Muscle layer of duodenum (tissue), 2 donors: ENCODE results near the gene ZNF341.

Experiments
- H3K27ac ChIP-seq: one replicate; pipeline ENCODE4 v1.7.0; 2013; ENCODE audit warnings: mild to moderate bottlenecking, low read length
- H3K27me3 ChIP-seq: one replicate; pipeline ENCODE4 v1.7.0; 2013; ENCODE audit warnings: low read depth, mild to moderate bottlenecking, control low read depth, low read length
- H3K36me3 ChIP-seq, 2 donors: one replicate each; pipeline ENCODE4 v1.7.0; 2013; ENCODE audit warnings: low read length in 2 of 2, control low read depth in 1 of 2, mild to moderate bottlenecking in 1 of 2; ENCODE audit not compliant: insufficient read depth in 2 of 2, control insufficient read depth in 1 of 2
- H3K4me1 ChIP-seq, 2 donors: one replicate each; pipeline ENCODE4 v1.7.0; 2013; ENCODE audit warnings: low read length in 2 of 2, mild to moderate bottlenecking in 2 of 2, control low read depth in 1 of 2, moderate library complexity in 1 of 2; ENCODE audit not compliant: insufficient read depth in 2 of 2, control insufficient read depth in 1 of 2
- H3K4me3 ChIP-seq, 2 donors: one replicate each; pipeline ENCODE4 v1.7.0; 2013; ENCODE audit warnings: low read length in 2 of 2, low read depth in 1 of 2, mild to moderate bottlenecking in 1 of 2
- H3K9me3 ChIP-seq, 2 donors: one replicate each; pipeline ENCODE4 v1.7.0; 2013; ENCODE audit warnings: low read length in 2 of 2, control low read depth in 1 of 2, mild to moderate bottlenecking in 1 of 2; ENCODE audit not compliant: control insufficient read depth in 1 of 2
- donor health status: healthy.

The ZNF341 gene

GRCh38 chr20:33808388-33808787 is 76.6 kb downstream of the ZNF341 start:
- no peaks in the 10 kb centered on the region for H3K9me3 ChIP-seq
- H3K27me3 ChIP-seq = no peaks in the 10 kb centered on the region
- H3K36me3 ChIP-seq = peaks cover 0 to 12% of the 10 kb centered on the region in 2 donors
- H3K4me3 ChIP-seq = no peak overlapping the region
- peaks cover 10 to 22% of the 10 kb centered on the region in 2 donors for H3K4me1 ChIP-seq
- H3K27ac ChIP-seq = no peak overlapping the region

GRCh38 chr20:33810259-33810658 is 78.5 kb downstream of the ZNF341 start:
- Histone ChIP-seq H3K27ac (no peak overlapping the region), H3K36me3 (peaks cover 0 to 12% of the 10 kb centered on the region in 2 donors), H3K27me3 (no peaks in the 10 kb centered on the region), H3K4me3 (no peak overlapping the region), H3K4me1 (peaks cover 20 to 35% of the 10 kb centered on the region in 2 donors), H3K9me3 (no peaks in the 10 kb centered on the region)

- H3K36me3 ChIP-seq = peaks cover 5 to 12% of the 10 kb centered on the region in 2 donors
- H3K27ac ChIP-seq = peak within 1 kb of the TSS; percentile 99
- no peaks in the 10 kb centered on the region for H3K9me3 ChIP-seq
- peaks cover 20 to 42% of the 10 kb centered on the region in 2 donors for H3K4me1 ChIP-seq
- no peaks in the 10 kb centered on the region for H3K27me3 ChIP-seq
- H3K4me3 ChIP-seq = peak within 1 kb of the TSS; percentile 83 to 95
Observed at GRCh38 chr20:33810885-33811775, 79.3 kb downstream of the ZNF341 start, which contains the start of gene CHMP4B. Gene CHMP4B (plus strand): TSS chr20:33811348. CDS start chr20:33811469, 121 bp downstream.

- Histone ChIP-seq H3K27ac (peak overlapping the region; percentile 99), H3K4me1 (peaks cover 20 to 44% of the 10 kb centered on the region in 2 donors), H3K36me3 (peaks cover 5 to 12% of the 10 kb centered on the region in 2 donors), H3K9me3 (no peaks in the 10 kb centered on the region), H3K4me3 (peak overlapping the region; percentile 83 to 95), H3K27me3 (no peaks in the 10 kb centered on the region)
Observed at GRCh38 chr20:33811776-33812151, 80.0 kb downstream of the ZNF341 start.

DNA sequence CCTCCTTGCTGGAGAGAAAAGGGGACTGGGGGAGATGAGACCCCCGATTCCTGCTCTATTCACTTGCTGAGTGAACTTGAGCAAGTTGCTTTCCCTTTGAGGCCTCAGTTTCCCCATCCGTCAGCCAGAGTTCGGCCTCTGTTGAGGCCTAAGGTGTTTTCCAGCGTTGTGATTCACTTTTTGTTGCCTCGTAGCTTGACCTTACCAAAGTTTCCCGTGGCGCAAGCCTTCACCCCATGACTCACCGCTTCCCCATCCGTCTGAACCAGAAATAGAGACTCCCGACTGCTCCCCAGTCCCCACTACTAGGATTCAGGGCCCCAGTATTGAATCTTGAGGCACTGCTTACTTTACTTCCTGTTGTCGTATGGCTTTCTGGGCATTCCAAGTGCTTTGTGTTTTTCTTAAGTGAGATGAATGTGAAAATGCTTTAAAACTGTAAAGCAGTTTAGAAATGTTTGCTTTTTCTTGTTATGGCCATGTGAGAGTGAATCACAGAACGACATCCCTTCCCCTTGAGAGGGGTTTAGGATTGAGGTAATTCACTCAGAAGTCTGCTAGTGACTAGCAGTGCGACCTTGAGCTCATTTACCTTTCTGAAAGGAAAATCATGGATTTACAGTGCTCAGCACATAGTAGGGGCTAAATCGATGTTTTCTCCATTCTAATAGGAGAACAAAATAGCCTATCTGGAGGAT is 80.5 kb downstream of the ZNF341 start:
- peaks cover 5 to 12% of the 10 kb centered on the region in 2 donors for H3K36me3 ChIP-seq
- H3K4me3 ChIP-seq = peak overlapping the region; percentile 83 to 95
- H3K27ac ChIP-seq = peak overlapping the region; percentile 99
- H3K27me3 ChIP-seq = no peaks in the 10 kb centered on the region
- H3K9me3 ChIP-seq = no peaks in the 10 kb centered on the region
- peaks cover 20 to 49% of the 10 kb centered on the region in 2 donors for H3K4me1 ChIP-seq

DNA sequence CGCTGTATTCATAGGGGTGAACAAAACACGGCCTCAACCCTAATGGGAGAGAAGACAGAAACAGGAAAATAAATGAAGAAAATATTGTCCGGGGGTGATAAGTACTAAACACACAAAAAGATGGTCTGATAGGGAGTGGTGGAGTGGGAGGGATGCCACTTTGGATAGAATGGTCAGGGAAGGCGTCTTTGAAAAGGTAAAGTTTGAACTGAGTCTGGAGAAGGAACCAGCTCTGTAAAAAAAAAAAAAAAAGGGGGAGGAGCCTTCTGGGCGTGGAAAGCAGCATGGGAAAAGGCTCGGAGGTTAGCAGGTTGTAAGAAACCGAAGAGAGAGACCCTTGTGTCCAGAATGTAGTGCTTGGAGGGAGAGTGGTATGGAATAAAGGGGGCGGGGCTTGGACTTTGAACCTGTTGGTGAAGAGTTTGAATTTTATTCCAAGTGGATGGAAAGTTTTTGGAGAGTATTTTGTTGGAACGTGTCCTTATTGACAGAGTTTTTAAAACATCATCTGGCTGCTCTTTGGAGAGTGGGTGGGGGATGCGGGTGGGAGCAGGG is 81.2 kb downstream of the ZNF341 start:
- peak overlapping the region; percentile 83 to 95 for H3K4me3 ChIP-seq
- peaks cover 24 to 56% of the 10 kb centered on the region in 2 donors for H3K4me1 ChIP-seq
- H3K27ac ChIP-seq = peak overlapping the region; percentile 99
- H3K36me3 ChIP-seq = peaks cover 5 to 12% of the 10 kb centered on the region in 2 donors
- no peaks in the 10 kb centered on the region for H3K9me3 ChIP-seq
- no peaks in the 10 kb centered on the region for H3K27me3 ChIP-seq

GRCh38 chr20:33814238-33814712 is 82.5 kb downstream of the ZNF341 start:
- H3K27ac ChIP-seq = no peak overlapping the region

GRCh38 chr20:33815671-33816070 is 83.9 kb downstream of the ZNF341 start:
- peaks cover 23 to 75% of the 10 kb centered on the region in 2 donors for H3K4me1 ChIP-seq
- H3K36me3 ChIP-seq = peaks cover 5 to 12% of the 10 kb centered on the region in 2 donors
- no peaks in the 10 kb centered on the region for H3K9me3 ChIP-seq
- no peak overlapping the region for H3K4me3 ChIP-seq
- H3K27ac ChIP-seq = no peak overlapping the region
- H3K27me3 ChIP-seq = no peaks in the 10 kb centered on the region

More at GRCh38 chr20:33814238-33814712, 82.5 kb downstream of the ZNF341 start:
- Histone ChIP-seq H3K27me3 (no peaks in the 10 kb centered on the region), H3K9me3 (no peaks in the 10 kb centered on the region), H3K4me1 (peaks cover 27 to 67% of the 10 kb centered on the region in 2 donors), H3K4me3 (peak overlapping the region in 1 of 2 donors; percentile 4), H3K36me3 (peaks cover 5 to 12% of the 10 kb centered on the region in 2 donors)

GRCh38 chr20:33816191-33816590 is 84.4 kb downstream of the ZNF341 start:
- H3K27ac ChIP-seq = no peak overlapping the region
- H3K27me3 ChIP-seq = no peaks in the 10 kb centered on the region
- H3K4me1 ChIP-seq = peaks cover 22 to 74% of the 10 kb centered on the region in 2 donors
- no peaks in the 10 kb centered on the region for H3K9me3 ChIP-seq
- H3K36me3 ChIP-seq = peaks cover 5 to 12% of the 10 kb centered on the region in 2 donors
- no peak overlapping the region for H3K4me3 ChIP-seq

DNA sequence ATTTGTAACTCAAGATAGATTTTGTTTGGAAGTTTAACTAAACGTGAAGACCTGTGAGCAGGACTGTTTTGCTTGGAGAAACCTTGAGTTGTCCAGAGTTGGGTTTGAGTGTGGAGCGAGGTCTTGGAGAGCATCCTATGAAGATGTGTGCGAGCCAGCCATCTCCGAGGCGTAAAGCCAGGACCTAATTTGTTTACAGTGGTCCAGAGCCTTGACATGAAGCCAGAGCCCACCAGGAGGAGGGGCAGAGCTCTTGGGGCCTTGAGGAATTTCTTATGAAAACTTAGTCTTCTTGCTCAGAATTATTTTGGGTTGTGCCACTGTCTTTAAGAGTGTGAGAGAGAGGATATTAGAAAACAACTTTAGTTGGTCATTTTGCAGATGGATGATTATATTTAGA is 85.6 kb downstream of the ZNF341 start:
- Histone ChIP-seq H3K9me3 (no peaks in the 10 kb centered on the region), H3K27me3 (no peaks in the 10 kb centered on the region), H3K4me3 (no peak overlapping the region), H3K4me1 (peaks cover 22 to 74% of the 10 kb centered on the region in 2 donors), H3K27ac (no peak overlapping the region), H3K36me3 (peaks cover under 1 to 5% of the 10 kb centered on the region in 2 donors)

- Histone ChIP-seq H3K27me3 (no peaks in the 10 kb centered on the region), H3K9me3 (no peaks in the 10 kb centered on the region), H3K4me3 (no peak overlapping the region), H3K36me3 (peaks cover 0 to 5% of the 10 kb centered on the region in 2 donors), H3K27ac (no peak overlapping the region), H3K4me1 (peaks cover 15 to 54% of the 10 kb centered on the region in 2 donors)
Observed at GRCh38 chr20:33819456-33819855, 87.7 kb downstream of the ZNF341 start.
